Dermis blood vessel endothelial cell (primary cell): ENCODE data around the gene EVI5. TPM values are rescaled to one million over a fixed set of nuclear protein-coding genes. Genes with fewer than 3 reads are reported as not detected.
"Not testable (repeated sequence)": the region's sequence is repeated elsewhere in the genome, so short reads cannot be mapped to it uniquely, and the experiment has no call there.

Experiments
- DNase-seq: peaks from one replicate; pipeline ENCODE4 v3.0.0; 2010
- total RNA-seq: library from RNA; depleted of rRNA; stranded (reverse); fragments of >200 nt; gene quantifications from 2 replicates; pipeline ENCODE4 v1.2.3, GENCODE V29; 2014

The EVI5 gene
- total RNA-seq, 1 donor from 2014 or later: 25.5 TPM

- no peak for DNase-seq
Observed at GRCh38 chr1:92791487-92792066, 6.7 kb upstream of the EVI5 start.

- no peak for DNase-seq
Observed at GRCh38 chr1:92790867-92791266, 6.0 kb upstream of the EVI5 start.

GRCh38 chr1:92790081-92790480 lies 5.2 kb upstream of the EVI5 start:
- DNase-seq: no peak

GRCh38 chr1:92786111-92786901 lies 1.4 kb upstream of the EVI5 start:
- no peak for DNase-seq

GRCh38 chr1:92784021-92784638 lies 778 bp downstream of the EVI5 start:
- DNase-seq: peak; percentile 58

- peak; percentile 29 for DNase-seq
Observed at GRCh38 chr1:92783550-92783949, 1.4 kb downstream of the EVI5 start.

- no peak for DNase-seq
Observed at GRCh38 chr1:92778376-92778775, 6.5 kb downstream of the EVI5 start.

GRCh38 chr1:92774407-92774806 lies 10.5 kb downstream of the EVI5 start:
- no peak for DNase-seq

GRCh38 chr1:92773749-92774148 lies 11.2 kb downstream of the EVI5 start:
- not testable (repeated sequence) for DNase-seq

- no peak for DNase-seq
Observed at GRCh38 chr1:92769856-92770255, 15.1 kb downstream of the EVI5 start.

- no peak for DNase-seq
Observed at GRCh38 chr1:92768915-92769314, 16.0 kb downstream of the EVI5 start.

- no peak for DNase-seq
Observed at GRCh38 chr1:92768296-92768695, 16.6 kb downstream of the EVI5 start.

GRCh38 chr1:92764116-92764515 lies 20.8 kb downstream of the EVI5 start:
- no peak for DNase-seq

- DNase-seq: no peak
Observed at GRCh38 chr1:92762355-92762754, 22.6 kb downstream of the EVI5 start.

GRCh38 chr1:92759361-92759760 lies 25.5 kb downstream of the EVI5 start:
- DNase-seq: no peak

GRCh38 chr1:92756537-92756936 lies 28.4 kb downstream of the EVI5 start:
- no peak for DNase-seq

GRCh38 chr1:92755541-92756461 lies 29.1 kb downstream of the EVI5 start:
- DNase-seq: no peak

- DNase-seq: no peak
Observed at GRCh38 chr1:92754719-92755050, 30.2 kb downstream of the EVI5 start.

- peak; percentile 17 for DNase-seq
Observed at GRCh38 chr1:92754000-92754718, 30.7 kb downstream of the EVI5 start.

GRCh38 chr1:92752719-92753118 lies 32.2 kb downstream of the EVI5 start:
- no peak for DNase-seq

- peak; percentile 57 for DNase-seq
Observed at GRCh38 chr1:92749024-92749634, 35.8 kb downstream of the EVI5 start.

- DNase-seq: no peak
Observed at GRCh38 chr1:92748138-92748537, 36.8 kb downstream of the EVI5 start.
